HG03469 (cell line): ENCODE measurements around the gene PLEKHA8.

ENCODE experiments used
- ATAC-seq: cut with Tn5 transposase; IDR thresholded peaks from one replicate; pipeline ENCODE4 v1.9.1; 2021; ENCODE audit warnings: mild to moderate bottlenecking, moderate library complexity, moderate number of reproducible peaks; ENCODE audit not compliant: unreplicated experiment

Gene PLEKHA8, protein sequence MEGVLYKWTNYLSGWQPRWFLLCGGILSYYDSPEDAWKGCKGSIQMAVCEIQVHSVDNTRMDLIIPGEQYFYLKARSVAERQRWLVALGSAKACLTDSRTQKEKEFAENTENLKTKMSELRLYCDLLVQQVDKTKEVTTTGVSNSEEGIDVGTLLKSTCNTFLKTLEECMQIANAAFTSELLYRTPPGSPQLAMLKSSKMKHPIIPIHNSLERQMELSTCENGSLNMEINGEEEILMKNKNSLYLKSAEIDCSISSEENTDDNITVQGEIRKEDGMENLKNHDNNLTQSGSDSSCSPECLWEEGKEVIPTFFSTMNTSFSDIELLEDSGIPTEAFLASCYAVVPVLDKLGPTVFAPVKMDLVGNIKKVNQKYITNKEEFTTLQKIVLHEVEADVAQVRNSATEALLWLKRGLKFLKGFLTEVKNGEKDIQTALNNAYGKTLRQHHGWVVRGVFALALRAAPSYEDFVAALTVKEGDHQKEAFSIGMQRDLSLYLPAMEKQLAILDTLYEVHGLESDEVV

DNA sequence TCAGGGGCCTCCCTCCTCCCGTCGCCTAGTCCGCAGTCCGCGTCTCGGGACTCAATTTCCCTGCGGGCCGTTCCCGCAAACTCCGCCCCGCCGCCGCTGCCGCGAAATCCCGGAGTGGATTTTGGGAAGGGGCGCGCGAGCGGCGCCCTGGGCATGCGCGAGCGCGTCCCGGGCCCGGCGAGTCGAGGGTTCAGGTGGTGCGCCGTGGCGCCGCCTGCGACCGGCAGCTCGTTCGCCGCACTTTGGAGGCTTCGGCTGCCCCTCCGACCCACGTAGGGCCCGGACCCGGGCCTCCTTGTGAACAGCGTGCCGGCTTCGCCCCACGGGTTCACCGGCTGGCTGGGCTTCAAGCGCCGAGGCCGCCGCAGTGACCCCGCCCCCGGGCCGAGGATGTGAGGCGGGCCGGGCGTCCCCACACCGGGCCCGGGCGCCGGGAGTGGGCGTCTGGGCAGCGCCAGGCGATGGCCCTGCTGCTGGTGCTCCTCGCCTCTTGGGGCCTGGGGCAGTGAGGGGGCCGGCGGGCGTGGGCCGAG, at the start of gene PLEKHA8:
Gene PLEKHA8, plus strand, starts transcription at position 197 of the 533 bp plus-strand sequence. CDS start 351 bp downstream, outside the sequence.
- ATAC-seq: peak; percentile 33

DNA sequence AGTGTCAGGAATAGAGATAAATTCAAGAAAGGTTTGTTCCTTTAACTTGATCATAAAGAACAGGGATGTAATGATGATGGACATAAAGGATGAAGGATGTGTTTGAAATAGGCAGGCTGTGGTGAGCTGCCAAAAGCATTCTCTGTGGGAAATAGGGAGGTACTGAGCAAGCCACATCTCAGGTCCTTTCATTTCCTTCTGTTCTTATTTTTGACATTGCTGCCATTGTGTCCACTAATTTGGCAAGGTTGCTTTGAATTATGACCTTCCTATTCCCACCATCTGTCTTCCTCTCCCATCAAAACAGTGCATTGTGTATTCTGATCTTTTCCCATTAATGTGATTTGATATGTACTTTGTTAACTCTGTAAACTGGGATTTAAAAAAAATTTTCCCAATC, 48.1 kb upstream of the PLEKHA8 start:
- no peak for ATAC-seq

DNA sequence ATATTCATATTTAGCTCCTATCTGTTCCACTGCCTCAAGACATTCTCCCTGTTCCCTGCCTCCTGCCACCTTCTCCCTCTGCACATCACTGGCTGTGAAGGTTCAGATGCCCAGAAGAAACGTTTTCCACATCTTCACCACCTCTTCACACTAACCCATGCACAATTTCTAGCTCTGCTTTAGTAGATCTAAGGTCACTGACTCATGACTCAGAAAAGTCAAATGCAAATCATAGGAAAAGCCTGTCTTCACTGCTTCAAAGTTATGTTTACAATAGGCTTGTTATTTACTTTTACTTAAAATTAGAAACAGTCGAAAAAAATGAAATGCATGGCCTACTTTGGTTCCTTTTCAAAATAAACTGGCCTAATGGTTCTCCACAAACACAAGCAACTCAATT, 41.1 kb upstream of the PLEKHA8 start:
- no peak for ATAC-seq

DNA sequence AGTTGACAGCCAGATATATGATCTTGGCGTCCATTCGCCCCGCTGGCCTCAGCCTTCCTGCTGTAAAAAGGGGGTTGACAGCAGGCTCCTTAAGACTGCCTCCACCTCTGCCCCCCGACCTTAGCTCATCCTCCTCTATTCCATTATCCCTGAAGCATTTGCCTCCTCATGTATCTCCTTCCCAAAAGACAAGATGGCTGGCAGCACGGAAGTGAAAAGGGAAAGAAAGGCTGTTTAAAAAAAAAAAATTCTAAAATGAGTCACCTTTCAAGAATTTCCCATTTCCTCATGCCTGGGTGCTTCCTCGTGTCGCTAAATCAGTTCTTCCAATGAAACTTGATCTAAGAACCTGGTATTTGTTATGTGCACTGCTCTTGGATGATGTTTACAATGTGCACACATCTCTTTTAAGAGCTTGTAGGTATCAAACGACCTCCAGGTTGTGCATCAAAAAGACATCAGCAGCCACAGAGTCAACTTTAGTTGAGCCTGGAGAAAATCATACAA, 40.3 kb upstream of the PLEKHA8 start:
- no peak for ATAC-seq

DNA sequence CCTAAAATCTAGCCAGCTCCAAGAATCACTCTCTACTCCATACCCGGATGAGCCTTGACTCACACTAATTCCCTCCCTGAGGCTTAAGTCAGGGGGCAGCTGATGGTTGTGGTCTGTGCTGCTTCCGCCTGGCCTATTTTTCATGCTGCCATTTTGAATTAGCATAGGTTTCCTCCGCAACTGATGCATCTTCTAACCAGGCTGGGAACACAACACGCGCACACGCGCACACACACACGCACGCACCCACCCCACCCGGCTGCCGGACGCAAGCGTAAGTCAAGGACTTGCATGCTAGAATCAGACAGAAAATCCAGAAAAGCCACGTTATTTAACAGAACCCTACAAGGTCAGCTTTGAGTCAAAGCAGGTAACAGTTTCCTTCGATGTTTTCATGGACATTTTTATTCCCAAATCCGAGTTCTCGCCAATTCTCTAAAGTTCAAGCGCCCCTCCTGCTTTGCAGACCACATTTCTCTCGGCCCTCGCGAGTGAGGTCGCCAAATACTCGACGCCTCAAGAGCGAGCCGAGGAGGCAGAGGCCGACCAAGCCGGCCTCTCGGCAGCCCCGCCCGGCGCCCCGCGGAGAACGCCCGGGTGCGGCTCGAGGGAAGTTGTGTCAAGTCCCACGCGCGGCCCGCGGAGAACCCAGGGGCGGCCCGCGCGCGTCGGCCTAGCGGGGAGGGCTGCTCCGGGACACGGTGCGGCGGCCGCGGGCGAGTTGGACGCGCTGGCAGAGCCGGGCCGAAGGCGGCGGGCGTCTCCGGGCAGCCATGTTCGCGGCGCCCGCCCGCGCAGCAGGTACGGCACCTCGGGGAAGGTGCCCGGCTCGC, 39.6 kb upstream of the PLEKHA8 start:
- no peak for ATAC-seq

DNA sequence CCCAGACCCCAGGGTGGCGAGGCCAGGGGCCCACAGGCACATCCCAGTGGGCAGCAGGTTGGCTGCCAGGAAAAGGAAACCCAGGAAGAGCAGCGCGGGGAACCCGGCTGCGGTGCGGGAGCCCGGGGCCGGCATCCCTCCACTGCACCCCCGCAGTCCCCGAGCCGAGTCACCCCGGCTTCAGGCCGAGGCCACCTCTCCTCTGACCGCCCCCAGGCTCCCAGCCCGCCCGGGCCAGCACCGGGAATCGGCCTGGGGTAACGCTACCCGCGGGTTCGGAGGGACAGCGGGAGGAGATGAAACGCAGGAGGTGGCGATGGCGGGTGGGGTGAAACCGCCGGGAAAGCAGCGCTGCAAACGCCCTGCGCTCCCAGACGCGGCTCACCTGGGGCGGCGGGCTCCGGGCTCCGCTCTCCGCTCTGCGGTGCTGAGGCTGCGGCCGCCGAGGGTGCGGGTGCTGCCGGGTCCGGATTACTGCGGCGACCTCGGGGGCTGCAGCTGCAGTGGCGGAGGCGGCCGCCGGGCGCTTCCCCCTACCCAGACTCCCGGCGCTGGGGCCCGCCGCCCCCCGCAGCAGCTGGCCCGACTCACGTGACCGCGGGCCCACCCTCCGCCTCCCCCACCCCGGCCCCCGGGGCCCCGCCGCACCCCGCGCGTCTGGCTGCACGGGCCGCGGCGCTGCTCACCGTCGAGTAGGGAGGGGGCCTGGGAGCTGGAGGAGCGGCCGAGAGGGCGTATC, 38.8 kb upstream of the PLEKHA8 start, which contains the start of gene SCRN1:
Gene SCRN1, minus strand, starts transcription at position 545 of the 739 bp plus-strand sequence. CDS start 20,734 bp downstream, outside the sequence.
- ATAC-seq: no peak

DNA sequence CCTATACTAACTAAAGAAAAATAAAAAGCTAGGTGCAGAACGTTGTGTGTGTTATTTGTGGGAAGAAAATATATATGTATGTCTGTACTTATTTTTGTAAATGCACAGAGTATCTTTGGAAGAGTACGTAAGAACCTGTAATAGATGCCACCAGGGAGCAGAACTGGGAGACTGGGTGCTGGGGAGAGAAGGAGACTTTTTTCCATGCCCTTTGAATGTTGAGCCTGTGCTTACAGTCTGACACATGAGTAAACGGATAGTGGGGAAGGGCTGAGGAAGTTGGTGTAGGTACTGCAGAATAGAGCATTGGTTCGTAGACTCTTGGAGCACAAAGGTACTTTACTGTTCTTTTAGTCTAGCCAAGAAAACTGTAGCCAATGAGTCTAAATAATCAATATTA, 37.3 kb upstream of the PLEKHA8 start:
- ATAC-seq: no peak

DNA sequence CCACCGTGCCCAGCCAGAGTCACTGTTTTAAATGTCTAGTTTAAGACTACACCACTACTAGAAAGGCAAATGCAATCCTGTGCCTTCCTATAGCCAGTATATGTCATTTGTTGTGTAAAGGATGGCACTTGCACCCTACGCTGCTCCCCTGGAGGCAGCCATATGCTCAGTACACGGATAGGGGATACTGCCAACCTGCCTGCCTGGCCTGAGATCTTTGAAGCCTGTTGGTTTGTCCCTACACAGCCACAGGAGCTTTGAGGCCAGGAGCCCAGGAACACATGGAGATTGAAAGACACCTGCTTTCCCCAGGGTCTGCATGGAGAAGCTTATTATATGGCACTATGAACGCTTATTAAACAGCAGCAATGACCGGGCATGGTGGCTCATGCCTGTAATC, 36.3 kb upstream of the PLEKHA8 start:
- no peak for ATAC-seq

DNA sequence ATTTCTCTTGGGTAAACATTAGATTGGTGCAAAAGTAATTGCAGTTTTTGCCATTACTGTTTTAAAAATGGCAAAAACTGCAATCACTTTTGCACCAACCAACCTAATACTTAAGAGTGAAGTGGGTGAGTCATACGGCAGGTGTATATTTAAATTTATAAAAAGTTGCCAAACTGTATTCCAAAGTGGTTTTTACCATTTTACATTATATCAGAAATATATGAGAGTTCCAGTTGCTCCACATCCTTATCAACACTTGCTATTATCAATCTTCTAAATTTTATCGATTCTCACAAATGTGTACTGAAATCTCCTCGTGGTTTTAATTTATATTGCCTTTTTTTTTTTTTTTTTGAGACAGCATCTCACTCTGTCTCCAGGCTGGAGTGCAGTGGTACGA, 35.1 kb upstream of the PLEKHA8 start:
- no peak for ATAC-seq

DNA sequence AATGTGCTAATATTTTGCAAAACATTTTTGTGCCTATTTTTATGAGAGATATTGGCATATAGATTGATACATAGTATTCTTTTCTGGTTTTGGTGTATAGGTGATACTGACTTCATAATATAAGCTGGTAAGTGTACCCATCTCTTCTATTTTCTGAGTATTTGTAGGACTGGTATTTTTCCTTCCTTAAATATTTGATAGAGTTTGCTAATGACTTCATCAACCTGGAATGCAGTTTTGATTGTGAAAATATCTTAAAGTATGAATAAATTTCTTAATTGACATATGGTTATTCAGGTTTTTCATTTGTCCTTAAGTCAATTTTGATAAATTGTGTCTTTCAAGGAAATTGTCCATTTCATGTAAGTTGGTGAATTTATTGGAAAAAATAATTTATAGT, 32.6 kb upstream of the PLEKHA8 start:
- no peak for ATAC-seq

DNA sequence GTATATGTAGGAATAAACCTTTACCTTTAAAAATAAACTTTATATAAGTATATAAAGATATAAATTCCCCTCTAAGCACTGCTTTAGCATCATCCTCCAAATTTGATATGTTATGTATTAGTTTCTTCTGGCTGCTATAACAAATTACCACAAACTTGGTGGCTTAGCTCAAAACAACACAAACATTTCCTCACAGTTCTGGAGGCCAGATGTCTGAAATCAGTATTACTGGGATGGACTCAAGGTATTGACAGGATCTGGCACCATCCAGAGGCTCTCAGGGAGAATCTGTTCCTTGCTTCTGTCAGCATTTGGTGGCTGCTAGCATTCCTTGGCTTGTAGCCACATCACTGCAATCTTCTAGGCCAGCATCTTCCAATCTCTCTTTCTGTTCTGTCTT, 31.9 kb upstream of the PLEKHA8 start:
- no peak for ATAC-seq

DNA sequence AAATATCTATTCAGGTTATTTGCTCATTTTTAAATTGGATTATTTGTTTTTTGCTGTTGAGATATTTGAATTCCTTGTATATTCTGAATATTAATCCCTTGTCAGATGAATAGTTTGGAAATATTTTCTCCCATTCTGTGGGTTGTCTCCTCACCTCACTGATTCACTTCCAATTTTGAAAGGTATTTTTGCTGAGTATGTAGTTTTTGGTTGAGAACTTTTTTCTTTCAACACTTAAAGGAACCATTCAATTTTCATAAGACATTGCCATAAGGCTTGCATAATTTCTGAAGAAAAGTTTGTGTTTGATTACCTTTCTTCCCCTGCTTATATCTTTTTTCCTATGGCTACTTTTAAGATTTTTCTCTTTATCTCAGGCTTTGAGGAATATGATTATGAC, 29.7 kb upstream of the PLEKHA8 start:
- no peak for ATAC-seq

DNA sequence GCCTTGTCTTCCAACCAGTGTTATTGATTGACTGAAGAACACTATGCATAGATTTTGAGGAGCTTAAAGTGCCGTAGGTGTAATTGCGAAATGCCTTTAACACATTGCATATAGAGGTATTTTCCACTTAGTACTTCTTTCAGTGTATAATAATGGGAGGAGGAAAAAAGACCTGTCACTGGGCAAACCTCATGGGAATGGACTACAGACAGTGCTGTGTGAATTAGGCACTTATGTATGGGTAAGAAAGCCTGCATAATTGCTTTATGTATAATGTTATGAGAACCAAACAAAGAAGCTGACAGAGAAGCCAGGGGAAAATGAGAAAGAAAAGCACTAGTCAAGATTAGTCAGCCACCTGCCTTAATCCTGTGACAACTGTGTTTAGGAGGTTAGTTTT, 26.2 kb upstream of the PLEKHA8 start:
- no peak for ATAC-seq

DNA sequence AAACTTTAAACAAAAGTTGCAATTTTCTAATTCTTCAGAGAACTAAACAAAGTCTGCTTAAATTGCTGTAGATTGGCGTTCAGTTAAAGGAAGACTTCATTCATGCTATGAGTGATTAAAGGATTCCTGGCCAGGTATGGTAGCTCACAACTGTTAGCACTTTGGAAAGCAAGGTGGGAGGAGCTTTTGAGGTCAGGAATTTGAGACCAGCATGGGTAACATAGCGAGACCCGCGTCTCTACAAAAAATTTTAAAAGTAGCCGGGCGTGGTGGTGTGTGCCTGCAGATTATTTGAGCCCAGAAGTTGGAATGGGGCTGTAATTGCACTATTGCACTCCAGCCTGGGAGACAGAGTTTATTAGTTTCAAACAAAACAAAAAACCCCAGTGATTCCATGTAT, 25.1 kb upstream of the PLEKHA8 start:
- no peak for ATAC-seq

DNA sequence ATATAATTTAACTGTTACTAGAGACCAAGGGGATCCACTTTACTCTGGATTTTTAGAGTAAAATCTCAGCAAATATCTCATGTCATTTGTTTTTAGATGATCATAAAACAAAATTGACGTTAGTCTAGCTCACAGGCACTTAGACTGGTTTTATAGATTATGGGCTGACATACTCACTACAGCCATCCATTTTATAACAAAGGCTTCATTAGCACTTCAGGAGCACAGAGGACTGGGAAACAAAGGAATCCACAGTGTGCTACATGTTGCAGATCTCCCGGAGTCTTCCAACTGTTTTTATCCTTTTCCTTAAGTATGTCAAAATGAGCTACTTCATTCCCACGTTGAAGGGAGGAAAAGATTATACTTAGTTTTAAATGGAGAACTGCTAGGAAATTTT, 22.7 kb upstream of the PLEKHA8 start:
- no peak for ATAC-seq

DNA sequence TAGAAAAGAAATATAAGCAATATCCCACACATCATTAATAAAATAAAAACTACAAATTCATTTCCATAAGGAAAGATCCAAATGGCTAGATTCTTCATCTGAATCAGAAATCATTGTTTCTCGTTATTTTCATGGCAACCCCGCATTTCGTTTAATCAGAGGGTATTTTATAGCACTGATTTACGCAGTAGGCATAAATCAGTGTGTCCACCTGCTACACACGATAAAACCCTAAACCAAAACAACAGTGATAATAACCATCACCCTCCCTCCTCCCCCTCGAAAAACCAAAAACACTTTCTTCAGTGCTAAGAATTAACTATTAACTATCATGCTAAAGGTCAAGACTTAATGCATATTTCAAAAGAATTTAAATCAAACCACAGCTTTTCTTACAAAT, 18.2 kb upstream of the PLEKHA8 start:
- ATAC-seq: no peak

DNA sequence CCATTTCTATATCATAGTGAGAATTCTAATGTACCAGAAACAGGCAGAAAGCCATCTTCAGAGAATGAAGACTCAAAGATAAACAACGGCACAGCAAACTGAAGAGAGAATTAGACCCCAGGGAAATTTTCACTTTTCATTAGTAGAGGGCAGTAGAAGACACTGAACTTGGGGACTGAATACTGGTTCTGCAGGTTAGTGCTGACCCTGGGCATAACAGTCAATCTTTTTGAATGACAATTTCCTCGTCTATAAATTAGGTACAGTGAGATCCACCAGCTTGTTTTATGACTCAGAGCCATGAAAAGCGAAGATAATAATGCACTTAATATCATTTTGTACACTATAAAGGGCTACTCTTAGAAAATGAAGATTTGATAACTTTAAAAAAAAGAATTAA, 15.5 kb upstream of the PLEKHA8 start:
- no peak for ATAC-seq

DNA sequence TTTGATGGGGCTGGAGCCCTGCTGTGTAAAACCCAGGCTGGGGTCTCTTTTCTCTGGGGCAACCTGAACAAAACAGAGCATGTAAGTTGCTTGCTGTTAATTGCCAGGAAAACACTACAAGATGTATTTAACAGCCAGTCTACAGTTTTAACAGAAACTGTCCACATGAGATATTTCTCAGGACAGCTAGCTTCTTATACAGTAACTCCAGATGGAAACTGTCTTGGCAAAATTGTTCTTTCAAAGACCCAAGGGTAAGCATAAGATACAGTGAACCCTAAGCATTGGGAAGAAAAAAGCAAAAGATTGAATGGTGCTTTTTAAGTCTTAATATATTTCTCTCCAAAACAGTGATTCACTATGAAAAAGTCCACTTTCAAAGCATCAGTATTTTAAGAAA, 9.8 kb upstream of the PLEKHA8 start:
- ATAC-seq: no peak

DNA sequence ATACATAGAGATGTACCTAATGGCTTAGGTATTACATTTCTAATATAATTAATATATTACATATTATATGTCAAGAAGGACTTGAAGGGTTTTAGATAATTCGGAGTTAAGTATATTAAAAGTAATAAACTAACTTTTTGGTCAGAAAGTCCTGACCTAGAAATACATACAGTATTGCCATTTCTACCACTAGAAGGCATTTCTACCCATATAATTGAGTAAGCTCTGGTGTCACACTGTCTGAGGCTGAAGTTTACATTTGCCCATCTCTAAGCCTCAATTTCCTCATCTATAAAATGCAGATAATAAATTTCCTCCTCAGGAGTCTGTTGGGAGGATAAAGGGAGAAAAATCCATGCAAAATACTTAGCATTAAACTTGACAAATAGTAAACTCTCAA, 8.8 kb upstream of the PLEKHA8 start:
- ATAC-seq: no peak

DNA sequence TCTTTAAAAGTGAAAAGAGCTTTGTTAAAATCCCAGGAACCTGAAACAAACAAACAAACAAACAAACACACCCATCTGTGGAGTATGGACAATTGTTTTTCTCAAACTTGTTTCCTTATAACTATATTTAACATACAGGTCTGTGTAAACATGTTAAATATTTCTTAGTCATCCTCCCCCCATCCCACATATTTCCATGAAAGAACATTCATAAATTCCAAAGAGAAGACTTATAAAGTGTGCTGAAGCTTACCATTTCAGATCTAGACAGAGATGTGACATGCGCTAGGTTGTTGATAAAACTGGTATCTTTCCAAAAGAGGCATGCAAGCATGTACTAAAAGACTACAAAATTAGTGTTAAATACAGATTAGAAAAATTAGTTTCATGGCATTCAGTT, 8.3 kb upstream of the PLEKHA8 start:
- no peak for ATAC-seq

DNA sequence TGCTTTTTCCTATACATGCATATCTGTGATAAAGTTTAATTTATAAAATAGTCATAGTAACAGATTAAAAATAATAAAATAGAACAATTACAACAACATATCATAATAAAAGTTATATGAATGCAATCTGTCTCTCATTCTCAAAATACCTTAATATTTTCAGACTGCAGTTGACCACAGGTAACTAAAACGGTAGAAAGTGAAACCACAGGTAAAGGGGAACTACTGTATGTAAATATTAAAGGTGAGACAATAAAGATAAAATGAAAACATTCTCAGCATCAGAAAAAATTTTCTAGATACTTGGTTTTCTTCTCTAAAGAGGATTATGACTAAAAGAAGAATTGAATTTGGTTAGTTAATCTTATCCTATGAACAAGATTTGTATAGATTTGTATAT, 7.7 kb upstream of the PLEKHA8 start:
- ATAC-seq: no peak
